NCI-H1436 treated with DMSO at 0.1 percent for 48 hours (cell line): ENCODE results near the gene BTAF1.
"Not testable (repeated sequence)": the region's sequence is repeated elsewhere in the genome, so short reads cannot be mapped to it uniquely, and the experiment has no call there.

Source experiments
- DNase-seq: peaks from one replicate; lab custom pipeline; 2025; lab: John Stamatoyannopoulos, UW

Gene BTAF1

GRCh38 chr10:91923371-91924211 is at the start of gene BTAF1:
BTAF1 (plus strand) TSS chr10:91923770; CDS start chr10:91924077, 307 bp downstream.
- DNase-seq: peak; percentile 60

- DNase-seq: no peak
Measured at GRCh38 chr10:91875156-91875555, 48.4 kb upstream of the BTAF1 start.

GRCh38 chr10:91875779-91876178 is 47.8 kb upstream of the BTAF1 start:
- no peak for DNase-seq

- no peak for DNase-seq
Measured at GRCh38 chr10:91879515-91880170, 43.9 kb upstream of the BTAF1 start.

- DNase-seq: no peak
Measured at GRCh38 chr10:91880310-91880709, 43.3 kb upstream of the BTAF1 start.

- no peak for DNase-seq
Measured at GRCh38 chr10:91883549-91884444, 39.8 kb upstream of the BTAF1 start.

- DNase-seq: no peak
Measured at GRCh38 chr10:91884536-91884935, 39.0 kb upstream of the BTAF1 start.

GRCh38 chr10:91885362-91886079 is 38.0 kb upstream of the BTAF1 start:
- DNase-seq: no peak

GRCh38 chr10:91886954-91887271 is 36.7 kb upstream of the BTAF1 start:
- no peak for DNase-seq

GRCh38 chr10:91887272-91888076 is 36.1 kb upstream of the BTAF1 start:
- no peak for DNase-seq

GRCh38 chr10:91891125-91892001 is 32.2 kb upstream of the BTAF1 start:
- DNase-seq: no peak

GRCh38 chr10:91893051-91893450 is 30.5 kb upstream of the BTAF1 start:
- no peak for DNase-seq

- DNase-seq: not testable (repeated sequence)
Measured at GRCh38 chr10:91894261-91894685, 29.3 kb upstream of the BTAF1 start.

GRCh38 chr10:91896212-91896756 is 27.3 kb upstream of the BTAF1 start:
- DNase-seq: no peak

- no peak for DNase-seq
Measured at GRCh38 chr10:91897421-91897820, 26.1 kb upstream of the BTAF1 start.

GRCh38 chr10:91901784-91902677 is 21.5 kb upstream of the BTAF1 start:
- no peak for DNase-seq

- DNase-seq: no peak
Measured at GRCh38 chr10:91907033-91907594, 16.5 kb upstream of the BTAF1 start.

- no peak for DNase-seq
Measured at GRCh38 chr10:91907914-91908336, 15.6 kb upstream of the BTAF1 start.
